Epithelial cell of alveolus of lung (primary cell): ENCODE measurements around the gene GOLGA6L25. TPM values are rescaled to one million over a fixed set of nuclear protein-coding genes. Genes with fewer than 3 reads are reported as not detected.

Source experiments
- total RNA-seq: library from RNA; depleted of rRNA; stranded (reverse); fragments of >200 nt; gene quantifications from 2 replicates; pipeline ENCODE4 v1.2.1, GENCODE V29; 2015

Gene GOLGA6L25, protein sequence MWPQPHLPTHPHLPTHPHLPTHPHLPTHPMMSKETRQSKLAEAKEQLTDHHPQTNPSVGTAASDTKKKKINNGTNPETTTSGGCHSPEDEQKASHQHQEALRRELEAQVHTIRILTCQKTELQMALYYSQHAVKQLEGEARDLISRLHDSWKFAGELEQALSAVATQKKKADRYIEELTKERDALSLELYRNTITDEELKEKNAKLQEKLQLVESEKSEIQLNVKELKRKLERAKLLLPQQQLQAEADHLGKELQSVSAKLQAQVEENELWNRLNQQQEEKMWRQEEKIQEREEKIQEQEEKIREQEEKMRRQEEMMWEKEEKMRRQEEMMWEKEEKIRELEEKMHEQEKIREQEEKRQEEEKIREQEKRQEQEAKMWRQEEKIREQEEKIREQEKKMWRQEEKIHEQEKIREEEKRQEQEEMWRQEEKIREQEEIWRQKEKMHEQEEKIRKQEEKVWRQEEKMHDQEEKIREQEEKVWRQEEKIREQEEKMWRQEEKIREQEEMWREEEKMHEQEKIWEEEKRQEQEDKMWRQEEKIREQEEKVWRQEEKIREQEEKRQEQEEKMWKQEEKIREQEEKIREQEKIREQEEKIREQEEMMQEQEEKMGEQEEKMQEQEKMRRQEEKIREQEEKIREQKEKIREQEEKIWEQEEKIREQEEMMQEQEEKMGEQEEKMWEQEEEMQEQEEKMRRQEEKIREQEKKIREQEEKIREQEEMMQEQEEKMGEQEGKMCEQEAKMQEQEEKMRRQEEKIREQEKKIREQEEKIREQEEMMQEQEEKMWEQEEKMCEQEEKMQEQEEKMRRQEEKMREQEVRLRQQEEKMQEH
- not detected in 2 replicates for total RNA-seq

DNA sequence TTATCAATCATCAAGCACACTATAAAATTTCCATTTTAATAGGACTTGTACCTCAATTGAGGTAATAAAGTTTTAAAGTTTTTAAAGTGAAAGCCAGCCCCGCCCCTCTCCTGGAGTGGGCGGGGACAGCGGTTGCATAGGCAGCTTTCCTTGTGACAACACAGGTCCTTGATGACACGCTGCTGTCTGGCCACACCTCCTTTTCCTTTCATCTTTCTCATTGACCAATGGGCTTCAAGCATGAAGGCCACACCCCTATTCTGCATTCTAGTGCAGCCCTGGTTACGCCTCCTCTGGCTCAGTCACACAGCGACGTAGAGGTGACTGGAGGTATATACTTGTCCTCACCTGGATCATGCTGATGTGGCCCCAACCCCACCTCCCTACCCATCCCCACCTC is at the start of gene GOLGA6L25:
GOLGA6L25 (plus strand) TSS at position 301 of the 400 bp plus-strand sequence; CDS start at position 362, 61 bp downstream.

GRCh38 chr15:28532954-28533353 is 20.4 kb upstream of the GOLGA6L25 start, which contains the start of gene GOLGA8G:
Gene GOLGA8G (minus strand): TSS chr15:28532971. CDS start chr15:28532909, 62 bp downstream.

Other genes with a start within 250 kb of the GOLGA6L25 start
- gene HERC2, start 231.4 kb upstream of the GOLGA6L25 start, total RNA-seq: 22.1 and 28.2 TPM in 2 replicates
- not detected in 2 replicates for gene GOLGA6L24, start 195.5 kb upstream of the GOLGA6L25 start, total RNA-seq
- gene GOLGA8F, start 174.9 kb upstream of the GOLGA6L25 start, total RNA-seq: not detected in 2 replicates
- not detected in 2 replicates for gene GOLGA8G, start 20.6 kb upstream of the GOLGA6L25 start, total RNA-seq
- gene GOLGA8M, start 158.9 kb downstream of the GOLGA6L25 start, total RNA-seq: 0.26 TPM in 1 of 2 replicates, not detected in the other